ENCODE results near the gene UPF3A.
"Not testable (repeated sequence)": the region's sequence is repeated elsewhere in the genome, so short reads cannot be mapped to it uniquely, and the experiment has no call there.

Gene UPF3A

DNA sequence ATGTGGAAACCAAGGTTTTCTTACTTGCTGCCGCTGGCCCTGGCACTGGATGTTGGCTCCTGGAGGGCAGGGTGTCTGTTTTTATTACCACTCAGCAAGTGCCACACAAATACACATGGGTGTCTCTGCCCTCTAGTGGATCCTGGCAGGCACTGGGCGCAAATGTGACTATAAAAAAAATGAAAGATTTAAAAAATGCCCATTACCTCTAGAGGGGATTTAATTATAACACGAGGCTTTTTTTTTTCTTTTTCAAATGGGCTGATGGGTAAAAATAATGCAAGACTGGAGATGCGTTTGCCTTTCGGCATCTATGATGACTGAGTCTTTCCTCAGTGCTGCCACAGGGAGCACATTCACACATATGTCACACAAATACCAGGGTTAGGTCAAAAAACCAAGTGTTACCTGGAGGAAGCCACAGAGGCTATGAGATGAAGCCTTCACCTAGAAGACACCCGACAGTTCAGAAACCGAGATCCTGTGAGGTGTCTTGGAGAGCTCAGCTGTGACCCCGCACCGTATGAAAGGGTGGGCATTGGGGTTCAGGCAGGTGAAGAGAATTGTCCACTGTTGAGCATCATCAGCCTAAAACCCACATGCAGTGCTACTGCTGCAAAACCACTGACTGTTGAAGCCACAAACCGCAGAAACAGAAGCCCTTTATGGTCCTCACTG, 58.6 kb downstream of the UPF3A start:
- FAIRE-seq, result no peak

- FAIRE-seq, result no peak
Measured at GRCh38 chr13:114341003-114341777, 59.8 kb downstream of the UPF3A start.

GRCh38 chr13:114347256-114347655, 65.9 kb downstream of the UPF3A start:
- not testable (repeated sequence) for FAIRE-seq

DNA sequence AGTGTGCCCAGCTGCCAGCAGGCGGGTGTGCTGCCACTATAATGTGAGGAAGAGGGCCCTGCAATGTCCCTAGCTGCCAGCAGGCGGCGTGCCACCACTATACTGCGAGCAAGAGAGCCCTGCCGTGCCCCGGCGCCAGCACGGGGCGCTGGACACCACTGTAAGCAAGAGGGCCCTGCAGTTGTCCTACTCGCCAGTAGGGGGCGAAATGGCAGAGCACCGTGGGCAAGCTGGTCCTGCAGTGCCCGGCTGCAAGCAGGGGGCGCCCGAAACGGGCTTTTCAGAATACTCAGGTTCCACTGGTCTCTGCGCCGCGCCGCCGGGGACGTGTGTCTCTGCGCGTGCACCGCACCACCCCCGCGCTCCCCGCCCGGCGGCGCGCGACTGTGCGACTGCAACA, 71.4 kb downstream of the UPF3A start:
- not testable (repeated sequence) for FAIRE-seq

- FAIRE-seq, result not testable (repeated sequence)
Measured at GRCh38 chr13:114353382-114353781, 72.0 kb downstream of the UPF3A start.

Measured in A204.1 (cell line).